Osteoblast (primary cell): Measurements from ENCODE around the gene PDZD7. TPM values are rescaled to one million over a fixed set of nuclear protein-coding genes. Genes with fewer than 3 reads are reported as not detected.
A peak's percentile ranks its signal among the peaks of the same experiment; 100 is the strongest.

Experiments used
- DNase-seq: peaks from one replicate; pipeline ENCODE4 v3.0.0; 2011; ENCODE audit warnings: low spot score, mixed read lengths; ENCODE audit not compliant: insufficient read length; ENCODE audit errors: missing footprints
- H2AFZ ChIP-seq: 2 replicates; pipeline ENCODE4 v1.6.0; 2011; ENCODE audit warnings: mild to moderate bottlenecking, low read length
- H3K27ac ChIP-seq: 2 replicates; pipeline ENCODE4 v1.5.1; 2011; ENCODE audit warnings: mild to moderate bottlenecking, low read depth, low read length, moderate library complexity
- H3K27me3 ChIP-seq: 2 replicates; pipeline ENCODE4 v1.6.0; 2012; ENCODE audit warnings: mild to moderate bottlenecking, control low read depth, inconsistent platforms, low read length, moderate library complexity; ENCODE audit not compliant: insufficient read depth
- H3K36me3 ChIP-seq: 2 replicates; pipeline ENCODE4 v1.5.1; 2011; ENCODE audit warnings: mild to moderate bottlenecking, low read length, control low read depth, moderate library complexity; ENCODE audit not compliant: insufficient read depth
- H3K4me1 ChIP-seq: 2 replicates; pipeline ENCODE4 v1.5.1; 2011; ENCODE audit warnings: mild to moderate bottlenecking, low read length, control low read depth, moderate library complexity; ENCODE audit not compliant: insufficient read depth
- H3K4me2 ChIP-seq: 2 replicates; pipeline ENCODE4 v1.6.0; 2011; ENCODE audit warnings: mild to moderate bottlenecking, low read length; ENCODE audit not compliant: insufficient read depth
- H3K4me3 ChIP-seq: fragments of 200-600 bp; sonication (generic); 3 replicates; pipeline ENCODE4 v1.5.1; 2012; ENCODE audit warnings: mild to moderate bottlenecking, low read length, inconsistent platforms; ENCODE audit not compliant: insufficient read depth
- H3K79me2 ChIP-seq: 2 replicates; pipeline ENCODE4 v1.6.0; 2012; ENCODE audit warnings: mild to moderate bottlenecking, low read length, control low read depth, inconsistent platforms; ENCODE audit not compliant: insufficient read depth
- H3K9me3 ChIP-seq: 2 replicates; pipeline ENCODE4 v1.5.1; 2011; ENCODE audit warnings: low read depth, low read length, control low read depth
- H4K20me1 ChIP-seq: 2 replicates; pipeline ENCODE4 v1.6.0; 2012; ENCODE audit warnings: mild to moderate bottlenecking, low read length, control low read depth; ENCODE audit not compliant: insufficient read depth
- total RNA-seq: library from RNA; depleted of rRNA; stranded (reverse); fragments of >200 nt; gene quantifications from 2 replicates; pipeline ENCODE4 v1.2.3, GENCODE V29; 2012
- TF ChIP-seq, protein P1 (sequence below): IDR thresholded peaks from 2 replicates; pipeline ENCODE4 v1.5.1; 2011; ENCODE audit warnings: mild to moderate bottlenecking, low read depth, low read length, moderate library complexity; ENCODE audit errors: extremely low read depth

PDZD7 gene
- total RNA-seq, 1 donor = 0.72 TPM

- H3K4me2 ChIP-seq = peak overlapping the region; percentile 86
- peaks cover 19% of the 10 kb centered on the region for H3K4me1 ChIP-seq
- peaks cover 42% of the 10 kb centered on the region for H3K79me2 ChIP-seq
- H3K36me3 ChIP-seq = peaks cover 27% of the 10 kb centered on the region
- H3K9me3 ChIP-seq = no peaks in the 10 kb centered on the region
- peaks cover 33% of the 10 kb centered on the region for H4K20me1 ChIP-seq
- peaks cover 13% of the 10 kb centered on the region for H3K27me3 ChIP-seq
- H2AFZ ChIP-seq = peak overlapping the region; percentile 97
- H3K4me3 ChIP-seq = peak overlapping the region; percentile 82
- TF ChIP-seq, protein P1, sequence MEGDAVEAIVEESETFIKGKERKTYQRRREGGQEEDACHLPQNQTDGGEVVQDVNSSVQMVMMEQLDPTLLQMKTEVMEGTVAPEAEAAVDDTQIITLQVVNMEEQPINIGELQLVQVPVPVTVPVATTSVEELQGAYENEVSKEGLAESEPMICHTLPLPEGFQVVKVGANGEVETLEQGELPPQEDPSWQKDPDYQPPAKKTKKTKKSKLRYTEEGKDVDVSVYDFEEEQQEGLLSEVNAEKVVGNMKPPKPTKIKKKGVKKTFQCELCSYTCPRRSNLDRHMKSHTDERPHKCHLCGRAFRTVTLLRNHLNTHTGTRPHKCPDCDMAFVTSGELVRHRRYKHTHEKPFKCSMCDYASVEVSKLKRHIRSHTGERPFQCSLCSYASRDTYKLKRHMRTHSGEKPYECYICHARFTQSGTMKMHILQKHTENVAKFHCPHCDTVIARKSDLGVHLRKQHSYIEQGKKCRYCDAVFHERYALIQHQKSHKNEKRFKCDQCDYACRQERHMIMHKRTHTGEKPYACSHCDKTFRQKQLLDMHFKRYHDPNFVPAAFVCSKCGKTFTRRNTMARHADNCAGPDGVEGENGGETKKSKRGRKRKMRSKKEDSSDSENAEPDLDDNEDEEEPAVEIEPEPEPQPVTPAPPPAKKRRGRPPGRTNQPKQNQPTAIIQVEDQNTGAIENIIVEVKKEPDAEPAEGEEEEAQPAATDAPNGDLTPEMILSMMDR = no peak
- DNase-seq = peak; percentile 95
- H3K27ac ChIP-seq = peak overlapping the region; percentile 92
Measured at GRCh38 chr10:101031796-101032636, 1.1 kb upstream of the PDZD7 start.

GRCh38 chr10:101030496-101031127 lies 317 bp downstream of the PDZD7 start:
- Histone ChIP-seq H3K4me2 (peak overlapping the region; percentile 86), H3K9me3 (no peaks in the 10 kb centered on the region), H3K36me3 (peaks cover 13% of the 10 kb centered on the region), H3K79me2 (peaks cover 30% of the 10 kb centered on the region), H3K4me3 (peak overlapping the region; percentile 82), H4K20me1 (peaks cover 19% of the 10 kb centered on the region), H3K4me1 (peaks cover 19% of the 10 kb centered on the region), H3K27me3 (peaks cover 13% of the 10 kb centered on the region), H3K27ac (no peak overlapping the region), H2AFZ (peak overlapping the region; percentile 97)
- DNase-seq = peak; percentile 69
- TF ChIP-seq, protein P1 = no peak

- TF ChIP-seq, protein P1 = no peak
- Histone ChIP-seq H3K4me3 (no peak overlapping the region), H2AFZ (no peak overlapping the region), H3K27me3 (peaks cover 13% of the 10 kb centered on the region), H3K9me3 (no peaks in the 10 kb centered on the region), H3K4me2 (no peak overlapping the region), H3K4me1 (peaks cover 19% of the 10 kb centered on the region), H4K20me1 (peaks cover 10% of the 10 kb centered on the region), H3K36me3 (peaks cover 4% of the 10 kb centered on the region), H3K27ac (no peak overlapping the region), H3K79me2 (peaks cover 21% of the 10 kb centered on the region)
- DNase-seq = peak; percentile 64
Measured at GRCh38 chr10:101029520-101030295, 1.2 kb downstream of the PDZD7 start.
